ENCODE data around the gene EME2. TPM values are rescaled to one million over a fixed set of nuclear protein-coding genes. Genes with fewer than 3 reads are reported as not detected.
A peak's percentile ranks its signal among the peaks of the same experiment; 100 is the strongest.

Gene EME2
- total RNA-seq, 1 donor from 2014 or later = 19.2 TPM

DNA sequence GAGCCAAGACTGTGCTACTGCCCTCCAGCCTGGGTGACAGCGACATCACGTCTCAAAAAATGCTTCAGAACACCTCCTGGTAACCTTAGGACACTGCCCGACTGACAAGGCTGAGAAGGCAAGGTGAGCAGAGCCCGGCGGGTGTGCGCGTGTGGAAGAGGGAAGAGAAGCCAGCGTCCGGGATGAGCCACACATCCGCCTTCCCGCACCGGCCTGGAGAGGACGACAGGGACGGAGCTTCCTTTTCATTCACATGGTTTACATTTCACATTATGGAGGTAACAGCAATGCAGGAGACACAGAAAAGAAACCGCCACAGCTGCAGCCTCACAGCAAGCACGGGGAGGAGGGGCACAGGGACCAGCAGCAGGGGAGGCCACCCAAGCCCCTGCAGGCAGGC, 37.5 kb downstream of the EME2 start:
- Histone ChIP-seq H3K27me3 (no peaks in the 10 kb centered on the region), H3K4me3 (no peak overlapping the region), H3K36me3 (peaks cover 41% of the 10 kb centered on the region), H3K27ac (no peak overlapping the region), H3K4me1 (peaks cover 12% of the 10 kb centered on the region), H3K9me3 (no peaks in the 10 kb centered on the region)
- intact Hi-C loops (cut with DNase I) = no loop called here
- TF ChIP-seq, protein P1, sequence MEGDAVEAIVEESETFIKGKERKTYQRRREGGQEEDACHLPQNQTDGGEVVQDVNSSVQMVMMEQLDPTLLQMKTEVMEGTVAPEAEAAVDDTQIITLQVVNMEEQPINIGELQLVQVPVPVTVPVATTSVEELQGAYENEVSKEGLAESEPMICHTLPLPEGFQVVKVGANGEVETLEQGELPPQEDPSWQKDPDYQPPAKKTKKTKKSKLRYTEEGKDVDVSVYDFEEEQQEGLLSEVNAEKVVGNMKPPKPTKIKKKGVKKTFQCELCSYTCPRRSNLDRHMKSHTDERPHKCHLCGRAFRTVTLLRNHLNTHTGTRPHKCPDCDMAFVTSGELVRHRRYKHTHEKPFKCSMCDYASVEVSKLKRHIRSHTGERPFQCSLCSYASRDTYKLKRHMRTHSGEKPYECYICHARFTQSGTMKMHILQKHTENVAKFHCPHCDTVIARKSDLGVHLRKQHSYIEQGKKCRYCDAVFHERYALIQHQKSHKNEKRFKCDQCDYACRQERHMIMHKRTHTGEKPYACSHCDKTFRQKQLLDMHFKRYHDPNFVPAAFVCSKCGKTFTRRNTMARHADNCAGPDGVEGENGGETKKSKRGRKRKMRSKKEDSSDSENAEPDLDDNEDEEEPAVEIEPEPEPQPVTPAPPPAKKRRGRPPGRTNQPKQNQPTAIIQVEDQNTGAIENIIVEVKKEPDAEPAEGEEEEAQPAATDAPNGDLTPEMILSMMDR (IDR thresholded peaks at IDR 0.05) = no peak
- ATAC-seq = no peak
- no peak for DNase-seq

DNA sequence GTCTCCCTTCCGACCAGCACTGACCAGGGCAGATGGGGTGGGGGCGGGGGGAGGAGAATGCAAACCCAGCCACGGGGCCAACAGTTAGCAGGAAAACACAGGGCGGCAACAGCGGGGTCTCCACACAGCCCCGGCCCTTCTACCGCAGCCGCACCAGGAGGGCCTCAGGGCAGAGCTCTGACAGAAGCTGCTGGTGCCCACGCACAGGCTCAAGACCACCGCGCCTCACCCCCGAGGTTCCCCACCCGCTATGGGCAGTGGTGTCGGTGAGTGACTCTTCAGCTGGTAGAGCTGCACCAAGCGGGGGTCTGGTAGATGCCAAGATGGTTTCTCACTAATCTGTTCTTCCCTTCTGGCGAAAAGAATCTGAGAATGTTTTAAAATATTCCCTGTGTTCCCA, 37.9 kb downstream of the EME2 start:
- intact Hi-C loops (cut with DNase I) = no loop called here
- DNase-seq = no peak
- no peak overlapping the region for H3K4me3 ChIP-seq
- TF ChIP-seq, protein P1 (IDR thresholded peaks at IDR 0.05) = no peak
- no peak overlapping the region for H3K27ac ChIP-seq
- H3K4me1 ChIP-seq = peaks cover 12% of the 10 kb centered on the region
- no peak for ATAC-seq
- no peaks in the 10 kb centered on the region for H3K27me3 ChIP-seq
- H3K36me3 ChIP-seq = peaks cover 45% of the 10 kb centered on the region
- no peaks in the 10 kb centered on the region for H3K9me3 ChIP-seq

DNA sequence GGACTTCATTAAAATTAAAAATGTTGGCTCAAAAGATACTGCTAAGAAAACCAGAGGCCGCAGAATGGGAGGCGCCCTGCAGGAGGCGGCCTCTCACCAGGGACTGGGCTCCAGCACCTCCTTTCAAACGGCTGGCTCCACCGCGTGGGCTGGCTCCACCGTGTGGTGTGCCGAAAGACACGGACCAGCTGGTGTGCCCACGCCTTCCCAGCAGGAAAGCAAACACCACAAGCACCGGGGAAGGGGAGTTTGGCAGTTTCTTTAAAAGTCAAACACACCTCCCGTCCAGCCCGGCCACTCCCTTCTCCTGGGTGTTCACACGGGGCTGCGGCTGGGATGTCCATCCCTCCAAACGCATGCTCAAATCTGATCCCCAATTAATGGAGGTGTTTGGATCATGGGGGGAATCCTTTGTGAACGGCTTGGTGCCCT, 40.1 kb downstream of the EME2 start:
- Histone ChIP-seq H3K36me3 (peaks cover 52% of the 10 kb centered on the region), H3K27me3 (no peaks in the 10 kb centered on the region), H3K4me1 (peaks cover 12% of the 10 kb centered on the region), H3K9me3 (no peaks in the 10 kb centered on the region), H3K4me3 (no peak overlapping the region), H3K27ac (no peak overlapping the region)
- intact Hi-C loops (cut with DNase I) = no loop called here
- ATAC-seq (peak; percentile 96), DNase-seq (peak; percentile 92)
- TF ChIP-seq, protein P1 (IDR thresholded peaks at IDR 0.05) = peak; percentile 55

DNA sequence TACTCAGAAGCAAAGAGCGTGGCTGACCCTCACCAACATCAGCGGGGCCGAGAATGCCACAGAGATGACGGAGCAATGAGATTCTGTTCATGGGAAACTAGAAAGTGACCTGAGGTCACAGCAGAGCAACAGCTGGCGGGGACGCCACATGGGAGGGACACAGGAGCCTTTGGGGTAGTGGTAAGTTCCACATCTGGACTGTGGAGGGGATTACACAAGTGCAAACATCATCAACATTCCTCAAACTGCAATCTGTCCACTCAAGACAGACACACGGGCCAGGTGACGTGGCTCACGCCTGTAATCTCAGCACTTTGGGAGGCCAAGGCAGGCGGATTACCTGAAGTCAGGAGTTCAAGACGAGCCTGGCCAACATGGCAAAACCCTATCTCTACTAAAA, 42.9 kb downstream of the EME2 start:
- Histone ChIP-seq H3K4me1 (peaks cover 12% of the 10 kb centered on the region), H3K9me3 (no peaks in the 10 kb centered on the region), H3K4me3 (no peak overlapping the region), H3K36me3 (peaks cover 51% of the 10 kb centered on the region), H3K27me3 (no peaks in the 10 kb centered on the region), H3K27ac (no peak overlapping the region)
- no peak for ATAC-seq
- TF ChIP-seq, protein P1 (IDR thresholded peaks at IDR 0.05) = no peak
- DNase-seq = no peak
- intact Hi-C loops (cut with DNase I) = no loop called here

DNA sequence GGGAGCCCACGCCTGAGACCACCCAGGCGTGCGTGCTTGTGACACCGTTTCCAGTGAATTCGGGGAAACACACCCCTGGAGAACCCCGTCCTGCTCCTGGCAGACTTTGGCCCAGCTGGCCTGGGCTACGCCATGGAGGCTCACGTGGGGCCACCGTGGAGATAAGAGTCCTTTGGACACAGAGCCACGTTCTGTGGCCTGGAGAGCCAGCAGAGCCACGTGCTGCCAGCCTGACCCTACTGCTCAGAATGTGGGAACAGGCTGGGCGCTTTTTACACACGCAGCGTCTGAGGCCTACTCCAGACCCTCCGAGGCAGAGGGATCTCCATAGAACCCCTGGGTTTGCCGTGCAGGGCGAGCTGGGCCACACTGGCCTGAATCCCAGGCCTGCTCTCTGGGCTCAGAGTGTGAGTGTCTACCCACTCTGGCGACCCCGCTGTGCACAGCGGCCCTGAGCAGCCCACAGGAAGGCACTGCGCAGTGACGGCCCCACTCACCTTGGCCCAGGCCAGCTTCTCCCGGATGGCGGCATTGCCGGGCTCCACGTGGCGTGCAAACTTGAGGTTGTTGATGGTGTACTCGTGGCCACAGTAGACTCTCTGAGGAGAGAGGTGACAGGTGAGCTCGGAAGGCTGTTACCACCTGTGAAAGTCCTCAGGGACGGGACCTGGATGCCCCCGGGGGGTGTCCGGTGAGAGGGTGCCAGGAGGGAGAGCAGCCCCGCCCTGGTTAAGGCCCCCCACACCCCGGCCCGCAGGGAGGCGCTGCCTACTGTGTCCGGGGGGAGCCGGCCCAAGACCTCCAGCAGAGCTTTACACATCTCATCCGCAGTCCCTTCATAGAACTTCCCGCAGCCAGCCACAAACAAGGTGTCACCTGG, 44.0 kb downstream of the EME2 start:
- Histone ChIP-seq H3K4me3 (no peak overlapping the region), H3K27ac (no peak overlapping the region), H3K27me3 (no peaks in the 10 kb centered on the region), H3K4me1 (peaks cover 12% of the 10 kb centered on the region), H3K9me3 (no peaks in the 10 kb centered on the region), H3K36me3 (peaks cover 60% of the 10 kb centered on the region)
- intact Hi-C loops (cut with DNase I) = no loop called here
- TF ChIP-seq, protein P1 (IDR thresholded peaks at IDR 0.05) = no peak
- ATAC-seq (no peak), DNase-seq (no peak)
